ENCODE data around the gene TSPAN32. TPM values are rescaled to one million over a fixed set of nuclear protein-coding genes. Genes with fewer than 3 reads are reported as not detected.

Gene TSPAN32
- total and polyA plus RNA-seq, 5 donors, result 11.4 to 24.0 (median 14.2) TPM

DNA sequence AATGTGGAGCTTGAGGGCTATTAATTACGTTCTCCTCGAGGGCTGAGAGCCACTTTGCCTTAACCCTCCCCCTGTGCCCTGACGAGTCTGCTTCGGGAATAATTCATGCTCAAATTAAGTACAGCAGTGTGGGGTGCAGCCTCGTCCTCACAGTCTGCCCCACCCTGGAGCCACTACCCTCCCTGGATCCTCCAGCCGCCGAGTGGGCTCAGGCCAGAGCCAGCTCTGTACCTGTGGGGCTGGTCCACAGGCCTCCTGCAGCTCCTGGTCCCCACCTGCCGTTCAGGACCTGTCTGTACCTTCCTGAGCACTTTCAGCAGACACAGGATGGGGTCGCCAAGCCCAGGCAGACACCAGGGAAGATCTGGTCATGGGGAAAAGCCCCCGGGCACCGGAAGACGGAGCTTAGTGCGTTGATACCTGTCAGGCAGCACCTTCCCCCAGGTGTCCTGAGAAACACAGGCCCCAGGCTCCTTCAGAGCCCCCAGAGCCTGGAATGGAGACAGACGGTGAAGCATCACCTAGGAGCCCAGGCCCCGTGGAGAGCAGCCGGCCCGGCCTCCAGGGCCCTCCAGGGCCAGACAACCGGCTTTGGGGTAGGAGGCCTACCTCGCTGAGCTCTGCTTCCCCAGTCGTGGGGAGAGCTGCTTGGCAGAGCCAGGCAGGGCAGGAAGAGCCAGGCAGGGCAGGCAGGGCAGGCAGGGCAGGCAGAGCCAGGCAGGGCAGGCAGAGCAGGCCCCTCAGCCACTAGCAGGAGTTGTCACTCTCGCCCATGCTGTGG, 9.7 kb downstream of the TSPAN32 start:
- H3K27me3 ChIP-seq (ENCODE audit: control insufficient read depth, insufficient read depth), result no peaks in the 10 kb centered on the region
- peak; percentile 7 to 58 (median 48) for DNase-seq
- WGBS, result 76% methylated on average over 21 of the region's 21 CpGs
- H3K9me3 ChIP-seq (ENCODE audit: control insufficient read depth, low read length), result no peaks in the 10 kb centered on the region
- no peak overlapping the region for H3K4me3 ChIP-seq (ENCODE audit: low read length)
- H3K27ac ChIP-seq (ENCODE audit: low read length), result peak overlapping the region; percentile 37
- ATAC-seq, result no peak
- H3K4me1 ChIP-seq (ENCODE audit: control insufficient read depth, insufficient read depth, low read length), result peaks cover 9% of the 10 kb centered on the region
- intact Hi-C loops (cut with DNase I), result loop anchor here in 3 of 4 donors (5.0 to 10.0 kb wide), 3 partner anchors 56 to 91 kb away; partner anchors contain the start of genes CD81 (in 1 of the 3) and TSSC4 (in 1 of the 3)

DNA sequence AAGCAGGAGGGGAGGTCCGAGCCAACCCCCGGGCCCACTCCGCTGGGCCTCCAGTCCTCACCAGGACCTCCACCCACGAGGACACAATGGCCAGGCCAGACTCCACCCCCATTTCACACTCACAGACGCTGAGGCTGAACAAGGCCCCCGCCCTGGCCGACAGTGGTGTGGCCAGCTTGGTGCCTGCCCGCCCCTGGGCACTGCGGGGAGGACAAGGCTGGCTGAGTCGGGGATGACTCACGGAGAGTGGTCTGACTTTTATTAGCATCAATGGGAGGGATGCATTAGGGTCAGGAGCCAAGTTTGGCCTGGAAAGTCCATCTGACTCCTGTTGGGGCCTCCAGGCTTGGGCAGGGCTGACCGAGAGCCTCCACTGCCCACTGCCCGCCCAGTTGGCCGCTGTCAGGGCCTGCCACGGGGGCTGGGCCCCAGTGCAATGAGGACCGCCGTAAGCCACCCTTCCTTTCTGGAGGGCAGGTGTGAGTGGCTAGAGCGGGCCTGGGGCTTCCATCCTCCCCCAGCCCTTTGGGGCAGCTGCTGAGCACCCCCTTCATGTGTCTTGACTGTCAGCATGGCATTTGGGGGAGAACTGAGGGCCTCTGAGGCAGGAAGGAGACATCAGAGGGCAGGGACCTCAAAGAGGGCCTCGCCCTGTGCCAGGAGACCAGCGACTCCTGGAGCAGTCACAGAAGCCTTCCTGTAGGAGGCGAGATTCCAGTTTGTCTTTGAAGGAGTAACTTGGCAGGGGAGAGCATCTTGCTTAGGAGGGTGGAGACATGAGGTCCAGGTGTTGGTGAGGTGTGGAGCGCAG, 10.6 kb downstream of the TSPAN32 start:
- intact Hi-C loops (cut with DNase I), result loop anchor here in 3 of 4 donors (5.0 to 10.0 kb wide), 3 partner anchors 55 to 90 kb away; partner anchors contain the start of genes CD81 (in 1 of the 3) and TSSC4 (in 1 of the 3)
- Histone ChIP-seq H3K27ac (ENCODE audit: low read length) (peak overlapping the region; percentile 1), H3K9me3 (ENCODE audit: control insufficient read depth, low read length) (no peaks in the 10 kb centered on the region), H3K4me1 (ENCODE audit: control insufficient read depth, insufficient read depth, low read length) (peaks cover 6% of the 10 kb centered on the region), H3K4me3 (ENCODE audit: low read length) (no peak overlapping the region), H3K27me3 (ENCODE audit: control insufficient read depth, insufficient read depth) (no peaks in the 10 kb centered on the region)
- WGBS, result 66% methylated on average over 22 of the region's 22 CpGs
- peak; percentile 73 to 80 (median 79) for DNase-seq
- peak in 1 of 2 donors; percentile 45 for ATAC-seq

DNA sequence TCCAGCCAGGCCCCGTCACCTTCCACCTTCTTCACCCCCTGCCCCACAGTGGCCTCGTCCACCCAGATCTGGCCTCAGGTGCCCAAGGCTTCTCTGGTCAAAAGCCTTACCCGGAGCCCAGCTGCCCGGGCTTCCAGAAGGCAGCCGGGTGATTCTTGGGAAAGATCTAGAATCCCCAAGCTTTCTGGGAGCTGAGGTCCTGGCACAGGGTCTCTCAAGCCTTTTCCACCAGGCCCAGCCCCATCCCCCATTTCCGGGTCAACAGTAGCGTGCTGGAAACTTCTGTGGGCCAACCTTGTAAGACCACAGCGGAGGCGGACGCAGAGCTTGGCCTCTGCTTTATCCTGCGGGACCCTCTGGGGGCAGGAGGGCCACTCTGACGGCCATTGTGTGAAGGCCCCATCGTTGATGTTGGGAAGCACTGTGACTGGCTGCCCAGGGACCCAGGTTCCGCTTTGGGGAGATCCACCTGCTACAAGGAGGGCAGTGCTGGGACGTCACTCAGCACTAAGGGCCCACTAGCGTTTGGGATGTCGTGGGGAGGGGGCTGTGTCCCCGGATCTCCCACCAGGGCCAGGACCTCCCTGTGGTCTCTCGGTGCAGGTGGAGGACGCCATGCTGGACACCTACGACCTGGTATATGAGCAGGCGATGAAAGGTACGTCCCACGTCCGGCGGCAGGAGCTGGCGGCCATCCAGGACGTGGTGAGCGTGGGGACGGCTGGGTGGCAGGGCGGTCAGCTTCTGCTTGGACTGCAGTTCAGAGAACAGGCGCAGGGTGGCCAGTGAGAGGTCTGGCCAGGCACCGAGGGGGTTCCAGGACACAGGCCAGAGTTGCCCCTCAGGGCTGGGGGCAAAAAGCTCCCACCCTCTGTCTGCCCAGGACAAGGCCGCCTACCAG, 11.5 kb downstream of the TSPAN32 start:
- Histone ChIP-seq H3K9me3 (ENCODE audit: control insufficient read depth, low read length) (no peaks in the 10 kb centered on the region), H3K27ac (ENCODE audit: low read length) (no peak overlapping the region), H3K27me3 (ENCODE audit: control insufficient read depth, insufficient read depth) (no peaks in the 10 kb centered on the region), H3K4me1 (ENCODE audit: control insufficient read depth, insufficient read depth, low read length) (peaks cover 6% of the 10 kb centered on the region), H3K4me3 (ENCODE audit: low read length) (no peak overlapping the region)
- DNase-seq (peak; percentile 37 to 85 (median 75)), ATAC-seq (no peak)
- intact Hi-C loops (cut with DNase I), result loop anchor here in 3 of 4 donors (5.0 to 10.0 kb wide), 3 partner anchors 54 to 89 kb away; partner anchors contain the start of genes CD81 (in 1 of the 3) and TSSC4 (in 1 of the 3)
- WGBS, result 72% methylated on average over 34 of the region's 34 CpGs

DNA sequence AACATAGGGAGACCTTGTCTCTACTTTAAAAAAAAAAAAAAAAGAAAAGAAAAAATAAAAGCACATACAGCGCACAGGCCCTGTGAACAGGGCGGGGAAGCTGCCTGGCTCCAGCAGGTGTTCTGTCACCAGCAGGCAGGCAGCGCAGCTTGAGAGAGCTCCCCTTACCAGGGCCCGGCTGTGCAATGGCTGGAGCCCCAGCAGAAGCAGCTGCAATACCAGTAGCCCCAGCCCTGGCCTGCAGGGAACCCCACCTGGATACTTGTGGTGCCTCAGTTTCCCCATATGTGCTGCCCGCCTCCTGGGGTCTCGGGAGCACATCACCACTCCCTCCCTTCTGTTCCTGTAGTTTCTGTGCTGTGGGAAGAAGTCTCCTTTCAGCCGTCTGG, 12.3 kb downstream of the TSPAN32 start:
- H3K27ac ChIP-seq (ENCODE audit: low read length), result peak overlapping the region; percentile 82
- no peak overlapping the region for H3K4me3 ChIP-seq (ENCODE audit: low read length)
- H3K27me3 ChIP-seq (ENCODE audit: control insufficient read depth, insufficient read depth), result no peaks in the 10 kb centered on the region
- no peaks in the 10 kb centered on the region for H3K9me3 ChIP-seq (ENCODE audit: control insufficient read depth, low read length)
- H3K4me1 ChIP-seq (ENCODE audit: control insufficient read depth, insufficient read depth, low read length), result peaks cover 6% of the 10 kb centered on the region
- 84% methylated on average over 7 of the region's 7 CpGs for WGBS
- ATAC-seq, result no peak
- peak; percentile 13 to 67 (median 57) for DNase-seq
- intact Hi-C loops (cut with DNase I), result loop anchor here in 3 of 4 donors (5.0 to 10.0 kb wide), 3 partner anchors 53 to 88 kb away; partner anchors contain the start of genes CD81 (in 1 of the 3) and TSSC4 (in 1 of the 3)

DNA sequence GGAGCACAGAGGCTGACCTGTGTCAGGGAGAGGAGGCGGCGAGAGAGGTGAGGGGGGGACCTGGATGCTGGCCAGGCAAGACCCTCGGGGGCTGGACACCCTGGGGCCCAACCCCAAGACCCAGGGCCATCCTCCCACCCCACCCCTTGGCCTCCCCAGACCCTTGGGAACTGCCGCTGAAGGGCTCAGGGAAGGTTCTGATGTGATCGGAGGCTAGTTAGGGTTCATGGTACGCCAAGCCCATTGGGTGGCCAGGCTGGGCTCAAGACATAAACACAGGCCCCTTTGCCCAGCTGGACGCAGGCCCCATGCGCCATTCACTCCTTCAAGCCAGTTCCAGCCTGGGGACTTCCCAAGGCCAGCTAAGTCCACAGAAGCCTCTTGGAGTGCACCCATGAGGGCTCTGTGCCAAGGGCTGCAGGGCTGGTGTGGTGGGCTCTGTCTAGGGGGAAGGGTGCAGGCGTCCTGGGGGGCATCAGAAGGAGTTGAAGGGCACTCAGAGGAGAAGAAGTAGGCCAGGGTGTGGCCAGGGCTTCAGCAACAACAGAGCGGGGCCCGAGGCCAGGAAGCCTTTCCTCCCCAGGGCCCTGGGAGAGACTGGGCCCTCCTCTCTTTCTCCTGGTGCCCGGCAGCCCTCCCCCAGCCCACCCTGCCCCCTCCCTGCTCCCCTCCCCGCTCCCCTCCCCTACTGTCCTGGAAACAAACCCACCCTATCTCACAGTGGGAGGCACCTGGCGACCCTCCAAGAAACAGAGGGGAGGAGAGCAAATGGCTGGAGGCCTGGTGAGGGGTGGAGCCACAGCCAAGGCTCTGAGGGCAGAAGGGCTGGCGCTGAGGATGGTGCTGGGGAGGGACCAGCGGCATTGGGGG, 12.9 kb downstream of the TSPAN32 start:
- Histone ChIP-seq H3K27ac (ENCODE audit: low read length) (peak overlapping the region; percentile 82), H3K27me3 (ENCODE audit: control insufficient read depth, insufficient read depth) (no peaks in the 10 kb centered on the region), H3K4me1 (ENCODE audit: control insufficient read depth, insufficient read depth, low read length) (peaks cover 6% of the 10 kb centered on the region), H3K9me3 (ENCODE audit: control insufficient read depth, low read length) (no peaks in the 10 kb centered on the region), H3K4me3 (ENCODE audit: low read length) (no peak overlapping the region)
- intact Hi-C loops (cut with DNase I), result loop anchor here (5.0 to 10.0 kb wide), 4 partner anchors 53 to 88 kb away; partner anchors contain the start of genes CD81 (in 1 of the 4) and TSSC4 (in 1 of the 4)
- 29% methylated on average over 16 of the region's 16 CpGs for WGBS
- ATAC-seq (peak; percentile 90 to 91), DNase-seq (peak; percentile 96 to 98 (median 97))

DNA sequence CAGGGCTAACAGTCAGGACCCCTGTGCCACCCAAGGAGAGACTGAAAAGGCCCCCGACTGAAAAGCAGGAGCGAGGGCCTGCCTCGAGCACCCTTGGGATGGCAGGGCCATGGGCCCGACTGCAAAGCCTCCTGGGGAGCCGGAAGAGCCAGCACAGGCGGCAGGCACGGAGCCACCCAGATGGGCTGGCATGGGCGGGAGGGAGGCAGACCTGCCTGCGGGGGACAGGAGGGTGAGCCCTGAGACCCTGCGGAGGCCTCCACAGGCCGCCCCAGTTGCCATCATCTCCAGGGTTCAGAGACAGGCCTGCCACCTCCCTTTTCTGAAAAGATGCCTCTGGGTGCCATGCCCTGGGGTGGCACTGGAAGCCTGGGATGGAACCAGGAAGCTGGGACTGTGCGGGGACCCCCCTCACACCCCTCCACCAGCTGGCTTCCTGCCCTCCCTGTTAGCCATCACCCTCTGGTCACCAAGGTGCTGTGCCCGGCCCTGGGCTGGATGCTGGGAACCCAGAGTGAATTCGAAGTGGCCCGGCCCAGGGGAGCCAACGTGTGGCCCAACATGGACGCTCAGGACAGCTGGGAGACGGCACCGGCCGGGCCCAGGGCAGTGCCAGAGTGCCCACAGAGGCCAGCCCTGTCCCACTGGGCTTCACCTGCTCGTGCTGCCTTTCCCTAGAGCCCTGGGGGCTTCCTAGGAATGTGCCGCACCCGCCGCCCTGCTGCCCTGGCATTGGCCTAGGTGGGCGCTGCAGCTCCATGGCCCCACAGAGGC, 13.8 kb downstream of the TSPAN32 start:
- no peaks in the 10 kb centered on the region for H3K27me3 ChIP-seq (ENCODE audit: control insufficient read depth, insufficient read depth)
- no peak overlapping the region for H3K4me3 ChIP-seq (ENCODE audit: low read length)
- DNase-seq, result peak; percentile 25 to 74 (median 73)
- H3K27ac ChIP-seq (ENCODE audit: low read length), result peak overlapping the region; percentile 61
- peaks cover 6% of the 10 kb centered on the region for H3K4me1 ChIP-seq (ENCODE audit: control insufficient read depth, insufficient read depth, low read length)
- intact Hi-C loops (cut with DNase I), result loop anchor here in 2 of 4 donors (5.0 to 10.0 kb wide), 2 partner anchors 57 to 59 kb away; partner anchors contain the start of gene CD81 (in 1 of the 2)
- peak; percentile 29 to 32 for ATAC-seq
- 71% methylated on average over 25 of the region's 25 CpGs for WGBS
- no peaks in the 10 kb centered on the region for H3K9me3 ChIP-seq (ENCODE audit: control insufficient read depth, low read length)

DNA sequence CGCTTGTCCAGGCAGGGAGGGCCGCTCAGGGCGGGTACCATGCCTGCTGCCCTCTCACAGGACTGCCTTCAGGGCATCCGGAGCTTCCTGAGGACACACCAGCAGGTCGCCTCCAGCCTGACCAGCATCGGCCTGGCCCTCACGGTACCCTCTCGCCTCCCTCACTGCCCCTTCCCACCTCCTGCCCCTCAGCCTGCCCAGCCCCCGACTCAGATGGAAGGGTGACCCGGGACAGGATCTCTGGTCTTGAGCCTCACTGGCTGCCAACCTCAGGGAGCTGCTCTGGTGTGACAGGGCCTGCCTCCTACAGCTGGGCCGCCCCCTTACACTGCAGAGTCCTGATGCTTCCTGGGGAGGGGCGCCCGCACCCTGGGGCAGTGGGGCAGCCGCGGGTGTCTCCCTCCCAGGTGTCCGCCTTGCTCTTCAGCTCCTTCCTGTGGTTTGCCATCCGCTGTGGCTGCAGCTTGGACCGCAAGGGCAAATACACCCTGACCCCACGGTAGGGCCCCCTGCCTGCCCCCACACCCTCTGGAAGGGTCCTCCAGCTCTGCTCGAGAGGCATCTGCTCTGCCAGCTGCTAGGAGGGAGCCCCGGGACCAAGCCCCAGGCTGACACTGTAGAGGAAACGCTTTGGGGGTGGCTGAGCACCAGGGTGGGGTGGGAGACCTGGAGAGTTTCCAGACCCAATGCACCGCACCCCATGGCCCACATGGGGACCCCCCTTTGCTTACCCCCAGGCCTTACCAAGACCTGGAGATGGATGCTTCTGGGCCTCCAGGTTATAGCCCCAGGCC, 14.6 kb downstream of the TSPAN32 start:
- no peak overlapping the region for H3K4me3 ChIP-seq (ENCODE audit: low read length)
- no peak overlapping the region for H3K27ac ChIP-seq (ENCODE audit: low read length)
- peaks cover 6% of the 10 kb centered on the region for H3K4me1 ChIP-seq (ENCODE audit: control insufficient read depth, insufficient read depth, low read length)
- DNase-seq (peak; percentile 16 to 74 (median 53)), ATAC-seq (no peak)
- 87% methylated on average over 23 of the region's 23 CpGs for WGBS
- no peaks in the 10 kb centered on the region for H3K27me3 ChIP-seq (ENCODE audit: control insufficient read depth, insufficient read depth)
- intact Hi-C loops (cut with DNase I), result loop anchor here in 2 of 4 donors (5.0 to 10.0 kb wide), 2 partner anchors 56 to 58 kb away; partner anchors contain the start of gene CD81 (in 1 of the 2)
- no peaks in the 10 kb centered on the region for H3K9me3 ChIP-seq (ENCODE audit: control insufficient read depth, low read length)

DNA sequence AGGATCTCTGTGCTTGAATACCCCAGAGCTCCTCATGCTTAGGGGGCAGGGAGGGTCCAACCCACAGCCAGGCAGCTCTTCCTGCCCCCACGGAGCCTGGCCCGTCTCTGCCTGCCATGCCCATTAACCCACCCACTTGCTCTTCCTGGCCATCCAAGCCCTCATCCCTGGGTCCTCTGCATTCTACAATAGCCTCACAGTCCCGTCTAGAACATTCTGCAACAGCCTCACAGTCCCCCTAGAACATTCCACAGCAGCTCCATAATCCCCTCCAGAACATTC, 15.1 kb downstream of the TSPAN32 start:
- ATAC-seq, result no peak
- 88% methylated on average over 3 of the region's 3 CpGs for WGBS
- intact Hi-C loops (cut with DNase I), result loop anchor here in 2 of 4 donors (5.0 to 10.0 kb wide), 2 partner anchors 55 to 58 kb away; partner anchors contain the start of gene CD81 (in 1 of the 2)

More for the DNA sequence above, 15.1 kb downstream of the TSPAN32 start:
- H3K27me3 ChIP-seq (ENCODE audit: control insufficient read depth, insufficient read depth), result no peaks in the 10 kb centered on the region
- no peak overlapping the region for H3K27ac ChIP-seq (ENCODE audit: low read length)
- H3K4me3 ChIP-seq (ENCODE audit: low read length), result no peak overlapping the region
- no peaks in the 10 kb centered on the region for H3K9me3 ChIP-seq (ENCODE audit: control insufficient read depth, low read length)
- H3K4me1 ChIP-seq (ENCODE audit: control insufficient read depth, insufficient read depth, low read length), result peaks cover 6% of the 10 kb centered on the region
- no peak for DNase-seq
